Cerebellar nuclear complex (tissue), 1 donor: ENCODE data around the gene ADRA2C.

Experiments
- DNase-seq, 2 experiments: peaks; one replicate each; lab custom pipeline; 2025; lab: John Stamatoyannopoulos, UW

The ADRA2C gene

GRCh38 chr4:3733195-3733594 lies 33.0 kb upstream of the ADRA2C start:
- no peak for DNase-seq

- no peak for DNase-seq
These were observed 31.0 kb upstream of the ADRA2C start for GRCh38 chr4:3735196-3735595.

- no peak for DNase-seq
These were observed 29.9 kb upstream of the ADRA2C start for GRCh38 chr4:3736290-3736689.

- DNase-seq = peak; percentile 33 to 80
These were observed 29.4 kb upstream of the ADRA2C start for GRCh38 chr4:3736806-3737205.

- DNase-seq = no peak
These were observed 26.6 kb upstream of the ADRA2C start for GRCh38 chr4:3739577-3739976.

- no peak for DNase-seq
These were observed 25.9 kb upstream of the ADRA2C start for GRCh38 chr4:3740256-3740655.

GRCh38 chr4:3741217-3742011 lies 24.8 kb upstream of the ADRA2C start:
- no peak for DNase-seq

- no peak for DNase-seq
These were observed 23.6 kb upstream of the ADRA2C start for GRCh38 chr4:3742610-3743009.

- no peak for DNase-seq
These were observed 22.0 kb upstream of the ADRA2C start for GRCh38 chr4:3744232-3744631.

GRCh38 chr4:3744901-3745300 lies 21.3 kb upstream of the ADRA2C start:
- DNase-seq = no peak

GRCh38 chr4:3745886-3746656 lies 20.1 kb upstream of the ADRA2C start:
- DNase-seq = no peak

GRCh38 chr4:3746701-3747580 lies 19.2 kb upstream of the ADRA2C start:
- DNase-seq = no peak

- no peak for DNase-seq
These were observed 18.6 kb upstream of the ADRA2C start for GRCh38 chr4:3747581-3747904.

- DNase-seq = no peak
These were observed 17.9 kb upstream of the ADRA2C start for GRCh38 chr4:3748136-3748898.

GRCh38 chr4:3749081-3749480 lies 17.1 kb upstream of the ADRA2C start:
- no peak for DNase-seq

GRCh38 chr4:3750334-3750733 lies 15.9 kb upstream of the ADRA2C start:
- DNase-seq = no peak

- DNase-seq = no peak
These were observed 14.2 kb upstream of the ADRA2C start for GRCh38 chr4:3752022-3752421.

GRCh38 chr4:3753726-3754412 lies 12.3 kb upstream of the ADRA2C start:
- DNase-seq = no peak

GRCh38 chr4:3756343-3757059 lies 9.7 kb upstream of the ADRA2C start:
- no peak for DNase-seq

- no peak for DNase-seq
These were observed 6.9 kb upstream of the ADRA2C start for GRCh38 chr4:3759236-3759635.

- no peak for DNase-seq
These were observed 5.8 kb upstream of the ADRA2C start for GRCh38 chr4:3760346-3760745.
